Measurements from ENCODE around the gene CDHR5. TPM values are rescaled to one million over a fixed set of nuclear protein-coding genes. Genes with fewer than 3 reads are reported as not detected.

Gene CDHR5
- total and polyA plus RNA-seq, 9 of the 15 experiments (the other 6 are each of a cell fraction or from before 2014, with no cell fraction given): 0.16 TPM; not detected in 8

DNA sequence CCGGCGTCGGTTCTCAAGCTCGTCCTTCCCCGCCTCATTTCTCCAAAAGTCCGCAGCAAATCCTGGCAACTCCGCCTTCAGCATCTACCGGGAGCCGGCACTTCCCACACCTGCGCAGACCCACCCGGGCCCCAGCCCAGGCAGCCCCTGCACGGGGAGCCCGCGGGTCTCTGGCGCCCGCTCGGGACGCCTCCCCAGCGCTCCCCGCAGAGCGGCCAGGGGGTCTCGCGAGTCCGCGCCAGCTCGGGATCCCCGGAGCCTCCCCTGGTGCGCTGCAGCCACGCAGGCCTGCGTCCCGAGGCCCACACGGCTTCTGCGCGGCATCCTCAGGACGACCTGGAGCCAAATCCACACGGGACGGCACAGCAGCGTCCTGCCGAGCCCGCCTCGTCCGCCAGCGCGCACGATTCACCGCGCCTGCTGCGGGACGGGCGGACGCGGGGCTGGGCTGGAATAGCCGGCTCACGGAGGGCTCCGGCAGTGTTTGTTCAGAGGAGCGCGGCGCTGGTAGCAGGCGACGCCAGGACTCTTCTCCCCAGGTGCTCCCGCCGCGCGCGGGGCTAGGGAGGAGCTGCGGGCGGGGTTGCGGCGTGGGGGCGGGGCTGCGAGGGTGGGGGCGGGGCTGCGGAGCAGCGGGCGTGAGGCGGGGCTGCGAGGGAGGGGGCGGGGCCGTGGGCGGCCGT, 49.3 kb downstream of the CDHR5 start (continued):
- TF ChIP-seq, protein P1, sequence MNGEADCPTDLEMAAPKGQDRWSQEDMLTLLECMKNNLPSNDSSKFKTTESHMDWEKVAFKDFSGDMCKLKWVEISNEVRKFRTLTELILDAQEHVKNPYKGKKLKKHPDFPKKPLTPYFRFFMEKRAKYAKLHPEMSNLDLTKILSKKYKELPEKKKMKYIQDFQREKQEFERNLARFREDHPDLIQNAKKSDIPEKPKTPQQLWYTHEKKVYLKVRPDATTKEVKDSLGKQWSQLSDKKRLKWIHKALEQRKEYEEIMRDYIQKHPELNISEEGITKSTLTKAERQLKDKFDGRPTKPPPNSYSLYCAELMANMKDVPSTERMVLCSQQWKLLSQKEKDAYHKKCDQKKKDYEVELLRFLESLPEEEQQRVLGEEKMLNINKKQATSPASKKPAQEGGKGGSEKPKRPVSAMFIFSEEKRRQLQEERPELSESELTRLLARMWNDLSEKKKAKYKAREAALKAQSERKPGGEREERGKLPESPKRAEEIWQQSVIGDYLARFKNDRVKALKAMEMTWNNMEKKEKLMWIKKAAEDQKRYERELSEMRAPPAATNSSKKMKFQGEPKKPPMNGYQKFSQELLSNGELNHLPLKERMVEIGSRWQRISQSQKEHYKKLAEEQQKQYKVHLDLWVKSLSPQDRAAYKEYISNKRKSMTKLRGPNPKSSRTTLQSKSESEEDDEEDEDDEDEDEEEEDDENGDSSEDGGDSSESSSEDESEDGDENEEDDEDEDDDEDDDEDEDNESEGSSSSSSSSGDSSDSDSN (IDR thresholded peaks at IDR 0.05; ENCODE audit: borderline replicate concordance in 1 of 2, low read depth in 2 of 2, low read length in 2 of 2): 0 out of 4 replicates have a peak, but pooled peaks of 1 of the 2 experiments have one; percentile 26
- TF ChIP-seq, protein P2, sequence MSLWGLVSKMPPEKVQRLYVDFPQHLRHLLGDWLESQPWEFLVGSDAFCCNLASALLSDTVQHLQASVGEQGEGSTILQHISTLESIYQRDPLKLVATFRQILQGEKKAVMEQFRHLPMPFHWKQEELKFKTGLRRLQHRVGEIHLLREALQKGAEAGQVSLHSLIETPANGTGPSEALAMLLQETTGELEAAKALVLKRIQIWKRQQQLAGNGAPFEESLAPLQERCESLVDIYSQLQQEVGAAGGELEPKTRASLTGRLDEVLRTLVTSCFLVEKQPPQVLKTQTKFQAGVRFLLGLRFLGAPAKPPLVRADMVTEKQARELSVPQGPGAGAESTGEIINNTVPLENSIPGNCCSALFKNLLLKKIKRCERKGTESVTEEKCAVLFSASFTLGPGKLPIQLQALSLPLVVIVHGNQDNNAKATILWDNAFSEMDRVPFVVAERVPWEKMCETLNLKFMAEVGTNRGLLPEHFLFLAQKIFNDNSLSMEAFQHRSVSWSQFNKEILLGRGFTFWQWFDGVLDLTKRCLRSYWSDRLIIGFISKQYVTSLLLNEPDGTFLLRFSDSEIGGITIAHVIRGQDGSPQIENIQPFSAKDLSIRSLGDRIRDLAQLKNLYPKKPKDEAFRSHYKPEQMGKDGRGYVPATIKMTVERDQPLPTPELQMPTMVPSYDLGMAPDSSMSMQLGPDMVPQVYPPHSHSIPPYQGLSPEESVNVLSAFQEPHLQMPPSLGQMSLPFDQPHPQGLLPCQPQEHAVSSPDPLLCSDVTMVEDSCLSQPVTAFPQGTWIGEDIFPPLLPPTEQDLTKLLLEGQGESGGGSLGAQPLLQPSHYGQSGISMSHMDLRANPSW (CRISPR knock-in tag; IDR thresholded peaks at IDR 0.05): no peak
- no peak for TF ChIP-seq NFE2L1 (tag; IDR thresholded peaks at IDR 0.05; ENCODE audit: borderline replicate concordance, low read depth)
- no peak for TF ChIP-seq POLR2AphosphoS2 (IDR thresholded peaks at IDR 0.05; ENCODE audit: low read length)
- no peak for TF ChIP-seq KLF10 (CRISPR knock-in tag; IDR thresholded peaks at IDR 0.05)
- TF ChIP-seq RBBP5 (IDR thresholded peaks at IDR 0.05; ENCODE audit: borderline replicate concordance, insufficient read depth, low read length, poor library complexity, severe bottlenecking): peak; percentile 72
- TF ChIP-seq, protein P3, sequence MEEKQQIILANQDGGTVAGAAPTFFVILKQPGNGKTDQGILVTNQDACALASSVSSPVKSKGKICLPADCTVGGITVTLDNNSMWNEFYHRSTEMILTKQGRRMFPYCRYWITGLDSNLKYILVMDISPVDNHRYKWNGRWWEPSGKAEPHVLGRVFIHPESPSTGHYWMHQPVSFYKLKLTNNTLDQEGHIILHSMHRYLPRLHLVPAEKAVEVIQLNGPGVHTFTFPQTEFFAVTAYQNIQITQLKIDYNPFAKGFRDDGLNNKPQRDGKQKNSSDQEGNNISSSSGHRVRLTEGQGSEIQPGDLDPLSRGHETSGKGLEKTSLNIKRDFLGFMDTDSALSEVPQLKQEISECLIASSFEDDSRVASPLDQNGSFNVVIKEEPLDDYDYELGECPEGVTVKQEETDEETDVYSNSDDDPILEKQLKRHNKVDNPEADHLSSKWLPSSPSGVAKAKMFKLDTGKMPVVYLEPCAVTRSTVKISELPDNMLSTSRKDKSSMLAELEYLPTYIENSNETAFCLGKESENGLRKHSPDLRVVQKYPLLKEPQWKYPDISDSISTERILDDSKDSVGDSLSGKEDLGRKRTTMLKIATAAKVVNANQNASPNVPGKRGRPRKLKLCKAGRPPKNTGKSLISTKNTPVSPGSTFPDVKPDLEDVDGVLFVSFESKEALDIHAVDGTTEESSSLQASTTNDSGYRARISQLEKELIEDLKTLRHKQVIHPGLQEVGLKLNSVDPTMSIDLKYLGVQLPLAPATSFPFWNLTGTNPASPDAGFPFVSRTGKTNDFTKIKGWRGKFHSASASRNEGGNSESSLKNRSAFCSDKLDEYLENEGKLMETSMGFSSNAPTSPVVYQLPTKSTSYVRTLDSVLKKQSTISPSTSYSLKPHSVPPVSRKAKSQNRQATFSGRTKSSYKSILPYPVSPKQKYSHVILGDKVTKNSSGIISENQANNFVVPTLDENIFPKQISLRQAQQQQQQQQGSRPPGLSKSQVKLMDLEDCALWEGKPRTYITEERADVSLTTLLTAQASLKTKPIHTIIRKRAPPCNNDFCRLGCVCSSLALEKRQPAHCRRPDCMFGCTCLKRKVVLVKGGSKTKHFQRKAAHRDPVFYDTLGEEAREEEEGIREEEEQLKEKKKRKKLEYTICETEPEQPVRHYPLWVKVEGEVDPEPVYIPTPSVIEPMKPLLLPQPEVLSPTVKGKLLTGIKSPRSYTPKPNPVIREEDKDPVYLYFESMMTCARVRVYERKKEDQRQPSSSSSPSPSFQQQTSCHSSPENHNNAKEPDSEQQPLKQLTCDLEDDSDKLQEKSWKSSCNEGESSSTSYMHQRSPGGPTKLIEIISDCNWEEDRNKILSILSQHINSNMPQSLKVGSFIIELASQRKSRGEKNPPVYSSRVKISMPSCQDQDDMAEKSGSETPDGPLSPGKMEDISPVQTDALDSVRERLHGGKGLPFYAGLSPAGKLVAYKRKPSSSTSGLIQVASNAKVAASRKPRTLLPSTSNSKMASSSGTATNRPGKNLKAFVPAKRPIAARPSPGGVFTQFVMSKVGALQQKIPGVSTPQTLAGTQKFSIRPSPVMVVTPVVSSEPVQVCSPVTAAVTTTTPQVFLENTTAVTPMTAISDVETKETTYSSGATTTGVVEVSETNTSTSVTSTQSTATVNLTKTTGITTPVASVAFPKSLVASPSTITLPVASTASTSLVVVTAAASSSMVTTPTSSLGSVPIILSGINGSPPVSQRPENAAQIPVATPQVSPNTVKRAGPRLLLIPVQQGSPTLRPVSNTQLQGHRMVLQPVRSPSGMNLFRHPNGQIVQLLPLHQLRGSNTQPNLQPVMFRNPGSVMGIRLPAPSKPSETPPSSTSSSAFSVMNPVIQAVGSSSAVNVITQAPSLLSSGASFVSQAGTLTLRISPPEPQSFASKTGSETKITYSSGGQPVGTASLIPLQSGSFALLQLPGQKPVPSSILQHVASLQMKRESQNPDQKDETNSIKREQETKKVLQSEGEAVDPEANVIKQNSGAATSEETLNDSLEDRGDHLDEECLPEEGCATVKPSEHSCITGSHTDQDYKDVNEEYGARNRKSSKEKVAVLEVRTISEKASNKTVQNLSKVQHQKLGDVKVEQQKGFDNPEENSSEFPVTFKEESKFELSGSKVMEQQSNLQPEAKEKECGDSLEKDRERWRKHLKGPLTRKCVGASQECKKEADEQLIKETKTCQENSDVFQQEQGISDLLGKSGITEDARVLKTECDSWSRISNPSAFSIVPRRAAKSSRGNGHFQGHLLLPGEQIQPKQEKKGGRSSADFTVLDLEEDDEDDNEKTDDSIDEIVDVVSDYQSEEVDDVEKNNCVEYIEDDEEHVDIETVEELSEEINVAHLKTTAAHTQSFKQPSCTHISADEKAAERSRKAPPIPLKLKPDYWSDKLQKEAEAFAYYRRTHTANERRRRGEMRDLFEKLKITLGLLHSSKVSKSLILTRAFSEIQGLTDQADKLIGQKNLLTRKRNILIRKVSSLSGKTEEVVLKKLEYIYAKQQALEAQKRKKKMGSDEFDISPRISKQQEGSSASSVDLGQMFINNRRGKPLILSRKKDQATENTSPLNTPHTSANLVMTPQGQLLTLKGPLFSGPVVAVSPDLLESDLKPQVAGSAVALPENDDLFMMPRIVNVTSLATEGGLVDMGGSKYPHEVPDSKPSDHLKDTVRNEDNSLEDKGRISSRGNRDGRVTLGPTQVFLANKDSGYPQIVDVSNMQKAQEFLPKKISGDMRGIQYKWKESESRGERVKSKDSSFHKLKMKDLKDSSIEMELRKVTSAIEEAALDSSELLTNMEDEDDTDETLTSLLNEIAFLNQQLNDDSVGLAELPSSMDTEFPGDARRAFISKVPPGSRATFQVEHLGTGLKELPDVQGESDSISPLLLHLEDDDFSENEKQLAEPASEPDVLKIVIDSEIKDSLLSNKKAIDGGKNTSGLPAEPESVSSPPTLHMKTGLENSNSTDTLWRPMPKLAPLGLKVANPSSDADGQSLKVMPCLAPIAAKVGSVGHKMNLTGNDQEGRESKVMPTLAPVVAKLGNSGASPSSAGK (IDR thresholded peaks at IDR 0.05): peak; percentile 58; the same call in 1 of the 2 replicates
- TF ChIP-seq ZBTB1 (CRISPR knock-in tag; IDR thresholded peaks at IDR 0.05; ENCODE audit: borderline replicate concordance, low read depth): peak; percentile 86
- TF ChIP-seq POLR2G (IDR thresholded peaks at IDR 0.05; ENCODE audit: low read depth, low read length): 0 out of 2 replicates have a peak, but pooled peaks have one; percentile 13
